Measurements from ENCODE around the gene PPM1D.

DNA sequence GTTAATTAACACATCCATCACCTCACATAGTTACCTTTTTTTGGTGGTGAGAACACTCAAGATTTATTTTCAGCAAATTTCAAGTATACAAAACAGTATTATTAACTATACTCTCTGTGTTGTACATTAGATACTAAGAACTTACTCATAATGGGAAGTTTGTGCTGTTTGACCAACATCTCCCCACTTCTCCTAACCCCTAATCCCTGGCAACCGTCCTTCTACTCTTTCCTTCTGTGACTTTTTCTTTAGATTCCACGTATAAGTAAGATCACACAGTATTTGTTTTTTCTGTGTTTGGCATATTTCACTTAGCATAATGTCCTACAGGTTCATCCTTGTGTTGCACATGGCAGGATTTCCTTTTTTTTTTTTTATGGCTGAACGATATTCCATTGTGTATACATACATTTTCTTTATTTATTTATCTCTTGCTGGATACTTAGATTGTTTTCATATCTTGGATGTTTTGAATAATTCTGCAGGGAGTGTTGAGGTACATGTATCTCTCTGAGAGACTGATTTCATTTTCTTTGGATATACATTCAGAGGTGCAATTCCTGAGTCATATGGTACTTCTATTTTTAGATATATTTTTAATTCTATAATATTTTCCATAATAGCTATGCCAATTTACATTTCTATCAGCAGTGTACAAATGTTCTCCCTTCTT, 19.0 kb downstream of the PPM1D start:
- TF ChIP-seq REST (IDR thresholded peaks at IDR 0.05; ENCODE audit: low read depth), result no peak
- TF ChIP-seq RAD21 (IDR thresholded peaks at IDR 0.05; ENCODE audit: low read depth), result no peak
- no peak for TF ChIP-seq TEAD4 (IDR thresholded peaks at IDR 0.05)
- TF ChIP-seq YY1 (IDR thresholded peaks at IDR 0.05; ENCODE audit: low read depth), result no peak
- no peak for TF ChIP-seq CREB1 (IDR thresholded peaks at IDR 0.05; ENCODE audit: low read depth)
- no peak for TF ChIP-seq NFIC (IDR thresholded peaks at IDR 0.05)
- no peak for TF ChIP-seq EP300 (IDR thresholded peaks at IDR 0.05; ENCODE audit: borderline replicate concordance)
